SK-N-MC (cell line): Measurements from ENCODE around the gene METTL25.

ENCODE experiments used
- DNase-seq: peaks from one replicate; pipeline ENCODE4 v3.0.0-alpha.2; 2011; ENCODE audit warnings: low read depth, low spot score
- H3K27ac ChIP-seq: fragments of 200-600 bp; sonication (generic); 2 replicates; pipeline ENCODE4 v1.5.1; 2016; ENCODE audit warnings: mixed run types
- H3K36me3 ChIP-seq: fragments of 200-600 bp; sonication (generic); 2 replicates; pipeline ENCODE4 v1.6.1; 2017; ENCODE audit warnings: antibody characterized with exemption, low read length, mixed read lengths; ENCODE audit not compliant: insufficient read depth
- H3K4me3 ChIP-seq: fragments of 200-600 bp; sonication (generic); 2 replicates; pipeline ENCODE4 v1.5.1; 2016
- H3K9ac ChIP-seq: fragments of 200-600 bp; sonication (generic); 2 replicates; pipeline ENCODE4 v1.8.0; 2017; ENCODE audit warnings: mixed run types, mixed read lengths; ENCODE audit not compliant: insufficient read length
- H3K9me3 ChIP-seq: fragments of 200-600 bp; sonication (generic); 2 replicates; pipeline ENCODE4 v1.6.1; 2017; ENCODE audit warnings: low read depth, mild to moderate bottlenecking, antibody characterized with exemption, low read length, moderate library complexity, mixed read lengths
- EZH2 ChIP-seq: fragments of 200-600 bp; sonication (generic); IDR thresholded peaks from one replicate; pipeline ENCODE4 v1.6.1; 2017; ENCODE audit warnings: antibody characterized with exemption
- FOXP2 ChIP-seq: optimal IDR thresholded peaks from 2 replicates; pipeline ENCODE3; 2011; ENCODE audit warnings: mild to moderate bottlenecking, moderate library complexity; ENCODE audit not compliant: insufficient read depth; ENCODE audit errors: extremely low read length, control extremely low read depth
- POLR2AphosphoS5 ChIP-seq: IDR thresholded peaks from 2 replicates; pipeline ENCODE4 v1.6.1; 2012; ENCODE audit warnings: mild to moderate bottlenecking, low read depth, low read length, borderline replicate concordance

The METTL25 gene

GRCh38 chr12:82378997-82379396, 20.7 kb downstream of the METTL25 start:
- TF ChIP-seq EZH2 (no peak), POLR2AphosphoS5 (no peak), FOXP2 (no peak)
- Histone ChIP-seq H3K36me3 (no peaks in the 10 kb centered on the region), H3K9me3 (no peaks in the 10 kb centered on the region)

GRCh38 chr12:82383930-82384552, 25.7 kb downstream of the METTL25 start:
- TF ChIP-seq FOXP2 (no peak), POLR2AphosphoS5 (no peak), EZH2 (no peak)
- H3K36me3 ChIP-seq: 0 out of 2 replicates have a peak, but pooled peaks cover 3% of the 10 kb centered on the region
- H3K9ac ChIP-seq: no peak overlapping the region
- H3K9me3 ChIP-seq: no peaks in the 10 kb centered on the region
- DNase-seq: peak; percentile 34
- H3K4me3 ChIP-seq: no peak overlapping the region
- no peak overlapping the region for H3K27ac ChIP-seq

More at GRCh38 chr12:82378997-82379396, 20.7 kb downstream of the METTL25 start:
- Histone ChIP-seq H3K4me3 (no peak overlapping the region), H3K27ac (no peak overlapping the region), H3K9ac (no peak overlapping the region)
- no peak for DNase-seq

GRCh38 chr12:82398879-82399278, 40.5 kb downstream of the METTL25 start:
- Histone ChIP-seq H3K9ac (no peak overlapping the region), H3K9me3 (no peaks in the 10 kb centered on the region), H3K4me3 (no peak overlapping the region), H3K27ac (no peak overlapping the region), H3K36me3 (no peaks in the 10 kb centered on the region)
- TF ChIP-seq POLR2AphosphoS5: no peak
- TF ChIP-seq FOXP2: no peak
- TF ChIP-seq EZH2: no peak
- no peak for DNase-seq

- Histone ChIP-seq H3K27ac (no peak overlapping the region), H3K4me3 (no peak overlapping the region), H3K36me3 (no peaks in the 10 kb centered on the region), H3K9ac (no peak overlapping the region), H3K9me3 (no peaks in the 10 kb centered on the region)
- TF ChIP-seq POLR2AphosphoS5: no peak
- no peak for TF ChIP-seq EZH2
- TF ChIP-seq FOXP2: no peak
- DNase-seq: no peak
These were observed 42.5 kb downstream of the METTL25 start for GRCh38 chr12:82400819-82401218.

- Histone ChIP-seq H3K4me3 (no peak overlapping the region), H3K27ac (no peak overlapping the region), H3K9me3 (no peaks in the 10 kb centered on the region), H3K9ac (no peak overlapping the region), H3K36me3 (no peaks in the 10 kb centered on the region)
- no peak for DNase-seq
- TF ChIP-seq POLR2AphosphoS5: no peak
- no peak for TF ChIP-seq EZH2
- TF ChIP-seq FOXP2: no peak
These were observed 48.3 kb downstream of the METTL25 start for GRCh38 chr12:82406651-82407050.

GRCh38 chr12:82407481-82407880, 49.2 kb downstream of the METTL25 start:
- H3K27ac ChIP-seq: no peak overlapping the region
- H3K9ac ChIP-seq: no peak overlapping the region
- TF ChIP-seq FOXP2: no peak
- TF ChIP-seq POLR2AphosphoS5: no peak
- TF ChIP-seq EZH2: no peak
- H3K4me3 ChIP-seq: no peak overlapping the region
- H3K9me3 ChIP-seq: no peaks in the 10 kb centered on the region
- no peak for DNase-seq
- H3K36me3 ChIP-seq: no peaks in the 10 kb centered on the region

- no peak overlapping the region for H3K9ac ChIP-seq
- TF ChIP-seq EZH2: no peak
- TF ChIP-seq POLR2AphosphoS5: no peak
- TF ChIP-seq FOXP2: no peak
- H3K36me3 ChIP-seq: no peaks in the 10 kb centered on the region
- H3K27ac ChIP-seq: no peak overlapping the region
- DNase-seq: no peak
- H3K4me3 ChIP-seq: no peak overlapping the region
- H3K9me3 ChIP-seq: no peaks in the 10 kb centered on the region
These were observed 50.5 kb downstream of the METTL25 start for GRCh38 chr12:82408844-82409243.

- Histone ChIP-seq H3K4me3 (no peak overlapping the region), H3K36me3 (no peaks in the 10 kb centered on the region), H3K9ac (no peak overlapping the region), H3K27ac (no peak overlapping the region), H3K9me3 (no peaks in the 10 kb centered on the region)
- DNase-seq: no peak
- TF ChIP-seq POLR2AphosphoS5: no peak
- no peak for TF ChIP-seq EZH2
- no peak for TF ChIP-seq FOXP2
These were observed 53.4 kb downstream of the METTL25 start for GRCh38 chr12:82411546-82412230.

GRCh38 chr12:82412246-82412645, 53.9 kb downstream of the METTL25 start:
- DNase-seq: no peak
- Histone ChIP-seq H3K27ac (no peak overlapping the region), H3K36me3 (no peaks in the 10 kb centered on the region), H3K9ac (no peak overlapping the region), H3K4me3 (no peak overlapping the region), H3K9me3 (no peaks in the 10 kb centered on the region)
- TF ChIP-seq FOXP2: no peak
- no peak for TF ChIP-seq EZH2
- TF ChIP-seq POLR2AphosphoS5: no peak
